GM18511 (cell line): ENCODE data around the gene IL17RA.

ENCODE experiments used
- ATAC-seq: cut with Tn5 transposase; IDR thresholded peaks from one replicate; pipeline ENCODE4 v1.9.1; 2021; ENCODE audit warnings: mild to moderate bottlenecking, moderate library complexity; ENCODE audit not compliant: unreplicated experiment

IL17RA gene

DNA sequence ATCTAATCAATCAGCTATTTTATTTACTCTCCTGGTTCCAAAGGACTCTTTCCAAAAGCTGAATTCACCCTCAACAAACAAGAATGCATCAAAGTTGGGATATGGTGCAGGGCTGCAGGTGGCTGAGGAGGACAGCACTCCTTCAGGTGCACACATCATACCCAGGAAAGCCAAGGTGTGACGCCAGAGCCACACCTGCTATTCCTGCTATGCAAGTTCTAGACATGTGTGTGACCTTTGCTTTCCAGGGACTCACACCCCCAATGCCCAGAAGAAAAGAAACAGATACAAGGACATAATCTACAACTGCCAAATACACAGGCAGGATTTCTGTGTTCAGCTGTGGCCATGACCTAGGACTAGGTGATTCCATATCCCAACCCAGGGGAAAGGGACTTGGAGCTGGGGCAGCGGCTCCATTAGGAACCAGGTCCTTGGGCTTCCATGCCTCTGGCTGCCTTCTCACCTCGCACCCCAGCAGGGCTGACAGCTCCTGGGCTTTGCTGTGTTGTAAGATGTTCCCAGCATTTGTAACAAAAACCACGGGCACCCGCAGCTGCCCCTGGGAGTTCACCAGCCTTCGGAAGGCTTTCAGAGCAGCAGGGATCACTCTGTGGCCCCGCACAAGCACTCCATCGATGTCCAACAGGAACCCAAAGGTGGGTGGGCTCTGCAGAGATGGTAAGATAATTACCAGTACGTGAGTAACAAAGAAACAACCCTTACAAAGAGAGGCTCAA is 64.4 kb downstream of the IL17RA start:
- no peak for ATAC-seq

DNA sequence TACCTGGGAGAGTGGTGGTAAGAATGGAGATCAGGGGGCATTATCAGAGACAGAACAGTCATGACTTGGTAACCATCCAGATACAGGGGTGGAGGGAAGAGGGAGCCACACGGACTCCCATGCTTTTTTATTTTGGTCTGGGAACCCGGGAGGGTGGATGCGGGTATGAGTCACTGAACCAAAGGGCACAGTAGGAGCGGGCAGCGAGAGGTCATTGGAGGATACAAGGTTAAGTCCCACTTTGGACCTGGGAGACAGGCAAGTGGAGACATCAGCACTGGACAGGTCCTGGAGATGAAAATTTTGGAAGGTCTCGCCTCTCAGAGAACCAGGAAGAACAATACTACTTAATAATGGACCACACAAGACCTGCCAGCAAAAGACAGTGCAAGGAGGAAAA is 67.5 kb downstream of the IL17RA start:
- ATAC-seq: no peak

- ATAC-seq: no peak
These were observed 68.2 kb downstream of the IL17RA start for GRCh38 chr22:17152971-17153370.

DNA sequence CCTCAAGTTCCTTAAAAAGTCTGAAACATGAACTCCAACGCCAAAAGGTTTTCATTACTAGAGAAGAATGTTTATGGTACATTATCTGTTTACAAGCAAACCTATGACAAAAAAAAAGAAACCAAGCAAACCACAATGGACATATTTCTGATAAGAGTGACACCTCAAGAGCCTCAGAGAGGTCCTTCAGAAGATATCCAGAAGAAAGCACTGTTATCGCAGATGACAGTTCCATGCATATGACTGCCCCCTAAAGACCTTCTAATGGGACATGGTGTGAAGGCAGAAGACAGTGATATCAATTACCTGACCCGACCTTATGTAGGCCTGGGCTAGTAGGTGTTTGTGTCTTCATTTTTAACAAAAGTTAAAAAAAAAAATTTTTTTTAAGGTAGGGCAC is 71.1 kb downstream of the IL17RA start:
- no peak for ATAC-seq

DNA sequence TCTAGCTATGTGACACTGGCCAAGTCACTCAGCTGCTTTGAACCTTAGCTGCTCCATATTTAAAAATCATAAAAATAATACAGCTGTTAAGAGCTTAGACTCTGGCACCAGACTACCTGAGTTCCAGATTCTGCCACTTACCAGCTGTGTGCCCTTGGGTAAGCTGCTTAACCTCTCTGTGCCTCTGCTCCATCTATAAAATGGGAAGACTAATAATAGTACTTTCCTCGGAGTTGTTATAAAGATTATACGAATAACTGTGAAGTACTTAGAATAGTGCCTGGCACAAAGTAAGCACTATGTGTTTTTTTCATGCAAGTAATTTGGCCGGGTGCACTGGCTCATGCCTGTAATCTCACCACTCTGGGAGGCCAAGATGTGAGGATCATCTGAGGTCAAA is 72.9 kb downstream of the IL17RA start:
- ATAC-seq: no peak

GRCh38 chr22:17158176-17158567 is 73.4 kb downstream of the IL17RA start:
- ATAC-seq: no peak

DNA sequence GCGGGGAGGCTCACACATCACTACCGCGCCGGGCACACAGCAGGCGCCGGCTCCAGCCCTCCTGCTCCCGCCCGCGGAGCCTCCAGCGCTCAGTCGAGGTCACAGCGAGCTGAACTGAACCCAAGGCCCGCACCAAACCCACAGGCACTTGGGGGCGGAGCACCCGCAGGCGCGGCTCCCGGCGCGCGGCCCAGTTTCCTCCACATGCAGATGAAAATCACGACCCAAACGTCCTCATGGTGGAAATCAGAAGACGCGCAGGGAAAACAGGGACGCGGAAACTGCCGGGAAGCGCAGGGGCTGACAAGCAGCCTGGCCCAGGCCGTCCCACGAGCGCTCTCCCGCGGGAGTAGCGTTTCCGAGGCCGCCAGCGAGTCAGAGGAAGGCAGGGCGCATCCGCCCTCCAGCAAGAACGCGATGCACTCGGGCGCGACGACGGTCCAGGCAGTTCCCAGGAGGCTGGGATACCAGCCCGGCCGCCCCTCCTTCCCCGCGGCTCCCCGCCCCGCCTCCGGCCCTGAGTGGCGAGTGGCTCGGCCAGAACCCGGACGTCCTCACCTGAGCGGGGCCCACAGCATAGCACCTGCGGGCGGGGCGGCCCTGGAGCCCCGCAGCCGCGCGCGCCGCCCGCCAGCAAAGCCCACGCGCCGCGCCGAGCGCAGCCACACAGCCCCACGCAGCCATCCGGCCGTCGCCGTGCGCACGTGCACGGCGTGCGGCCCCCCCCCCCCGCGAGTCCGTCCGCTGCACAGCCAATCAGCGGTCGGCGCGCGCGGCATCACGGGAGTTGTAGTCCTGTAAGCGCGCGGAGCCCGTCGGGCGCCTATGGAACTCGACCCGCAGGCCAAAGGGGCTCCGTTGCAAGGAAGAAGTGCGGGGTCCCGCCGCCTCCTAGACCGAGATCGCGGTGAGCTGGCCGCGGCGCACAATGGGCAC is 74.0 kb downstream of the IL17RA start, which contains the start of gene HDHD5:
Gene HDHD5, minus strand, starts transcription at position 710 of the 936 bp plus-strand sequence. Its CDS starts 26 bp downstream, at position 684.
- peak; percentile 79 for ATAC-seq

GRCh38 chr22:17159504-17159951 is 74.7 kb downstream of the IL17RA start:
- peak; percentile 32 for ATAC-seq

DNA sequence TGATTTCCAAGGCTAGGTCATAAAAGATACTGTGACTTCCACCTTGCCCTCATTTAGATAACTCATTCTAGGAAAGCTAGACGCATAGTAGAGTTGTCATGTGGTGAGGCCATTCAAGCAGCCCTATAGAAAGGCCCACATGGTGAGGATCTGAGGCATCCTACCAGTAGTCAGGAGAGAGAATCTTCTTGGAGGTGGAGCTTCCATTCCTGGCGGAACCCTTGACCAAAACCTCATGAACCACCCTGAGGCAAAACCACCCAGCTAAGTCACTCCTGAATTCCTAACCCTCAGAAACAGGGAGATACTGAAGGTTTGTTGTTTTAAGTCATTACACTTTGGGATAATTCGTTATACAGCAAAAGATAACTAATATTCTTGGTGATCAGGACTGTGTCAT is 77.2 kb downstream of the IL17RA start:
- ATAC-seq: no peak

GRCh38 chr22:17162731-17163130 is 77.9 kb downstream of the IL17RA start:
- ATAC-seq: no peak

GRCh38 chr22:17164392-17165024 is 79.7 kb downstream of the IL17RA start:
- ATAC-seq: no peak
